Thyroid gland (tissue), 4 donors: Measurements from ENCODE around the gene KRTAP19-6.

Experiments
- CTCF ChIP-seq, 6 experiments: fragments of 200-600 bp in 3 of 6; fragments of 450-650 bp in 3 of 6; sonication (generic) in 3 of 6; IDR thresholded peaks; one replicate each; pipeline ENCODE4 v1.5.1; 2016 to 2019; ENCODE audit warnings: antibody characterized with exemption in 6 of 6, mild to moderate bottlenecking in 2 of 6, inconsistent platforms in 1 of 6, moderate library complexity in 1 of 6
- POLR2A ChIP-seq, 2 donors: fragments of 450-650 bp; IDR thresholded peaks; one replicate each; pipeline ENCODE4 v1.6.1; 2017; ENCODE audit warnings: antibody characterized with exemption in 2 of 2, mild to moderate bottlenecking in 2 of 2, moderate library complexity in 1 of 2

GRCh38 chr21:30579346-30579745 lies 37.7 kb upstream of the KRTAP19-6 start:
- TF ChIP-seq POLR2A (IDR thresholded peaks at IDR 0.05) (no peak), CTCF (IDR thresholded peaks at IDR 0.05) (no peak)
